Rectal smooth muscle tissue (tissue), 1 donor: ENCODE data around the gene PARS2.

Source experiments
- H3K27ac ChIP-seq: one replicate; pipeline ENCODE4 v1.7.0; 2013; ENCODE audit warnings: low read depth, low read length, inconsistent platforms
- H3K27me3 ChIP-seq: one replicate; pipeline ENCODE4 v1.7.0; 2013; ENCODE audit warnings: low read length; ENCODE audit not compliant: control insufficient read depth, insufficient read depth
- H3K36me3 ChIP-seq: one replicate; pipeline ENCODE4 v1.7.0; 2013; ENCODE audit warnings: low read length; ENCODE audit not compliant: control insufficient read depth, insufficient read depth
- H3K4me1 ChIP-seq: one replicate; pipeline ENCODE4 v1.7.0; 2013; ENCODE audit warnings: low read length; ENCODE audit not compliant: control insufficient read depth, insufficient read depth
- H3K4me3 ChIP-seq: one replicate; pipeline ENCODE4 v1.7.0; 2013; ENCODE audit warnings: low read length
- H3K9ac ChIP-seq: one replicate; pipeline ENCODE4 v1.7.0; 2013; ENCODE audit warnings: low read length

Gene PARS2

GRCh38 chr1:54806931-54807611 is 42.7 kb upstream of the PARS2 start:
- no peaks in the 10 kb centered on the region for H3K4me1 ChIP-seq
- no peak overlapping the region for H3K9ac ChIP-seq

GRCh38 chr1:54805981-54806381 is 41.7 kb upstream of the PARS2 start:
- no peak overlapping the region for H3K9ac ChIP-seq
- H3K27ac ChIP-seq: no peak overlapping the region
- no peaks in the 10 kb centered on the region for H3K27me3 ChIP-seq
- peaks cover 2% of the 10 kb centered on the region for H3K4me1 ChIP-seq
- H3K4me3 ChIP-seq: no peak overlapping the region
- no peaks in the 10 kb centered on the region for H3K36me3 ChIP-seq

More at GRCh38 chr1:54806931-54807611, 42.7 kb upstream of the PARS2 start:
- Histone ChIP-seq H3K27me3 (no peaks in the 10 kb centered on the region), H3K36me3 (no peaks in the 10 kb centered on the region), H3K4me3 (no peak overlapping the region), H3K27ac (no peak overlapping the region)

- no peak overlapping the region for H3K27ac ChIP-seq
- H3K4me1 ChIP-seq: peaks cover 2% of the 10 kb centered on the region
- H3K36me3 ChIP-seq: no peaks in the 10 kb centered on the region
- H3K4me3 ChIP-seq: no peak overlapping the region
- no peak overlapping the region for H3K9ac ChIP-seq
- no peaks in the 10 kb centered on the region for H3K27me3 ChIP-seq
Measured at GRCh38 chr1:54805466-54805865, 41.1 kb upstream of the PARS2 start.

GRCh38 chr1:54804471-54805132 is 40.3 kb upstream of the PARS2 start:
- no peaks in the 10 kb centered on the region for H3K27me3 ChIP-seq
- peaks cover 2% of the 10 kb centered on the region for H3K4me1 ChIP-seq
- H3K27ac ChIP-seq: no peak overlapping the region
- H3K36me3 ChIP-seq: no peaks in the 10 kb centered on the region
- no peak overlapping the region for H3K4me3 ChIP-seq
- H3K9ac ChIP-seq: no peak overlapping the region

GRCh38 chr1:54803761-54804470 is 39.6 kb upstream of the PARS2 start:
- no peak overlapping the region for H3K4me3 ChIP-seq
- H3K27me3 ChIP-seq: no peaks in the 10 kb centered on the region
- no peaks in the 10 kb centered on the region for H3K36me3 ChIP-seq
- H3K4me1 ChIP-seq: peaks cover 2% of the 10 kb centered on the region
- no peak overlapping the region for H3K9ac ChIP-seq
- H3K27ac ChIP-seq: no peak overlapping the region

DNA sequence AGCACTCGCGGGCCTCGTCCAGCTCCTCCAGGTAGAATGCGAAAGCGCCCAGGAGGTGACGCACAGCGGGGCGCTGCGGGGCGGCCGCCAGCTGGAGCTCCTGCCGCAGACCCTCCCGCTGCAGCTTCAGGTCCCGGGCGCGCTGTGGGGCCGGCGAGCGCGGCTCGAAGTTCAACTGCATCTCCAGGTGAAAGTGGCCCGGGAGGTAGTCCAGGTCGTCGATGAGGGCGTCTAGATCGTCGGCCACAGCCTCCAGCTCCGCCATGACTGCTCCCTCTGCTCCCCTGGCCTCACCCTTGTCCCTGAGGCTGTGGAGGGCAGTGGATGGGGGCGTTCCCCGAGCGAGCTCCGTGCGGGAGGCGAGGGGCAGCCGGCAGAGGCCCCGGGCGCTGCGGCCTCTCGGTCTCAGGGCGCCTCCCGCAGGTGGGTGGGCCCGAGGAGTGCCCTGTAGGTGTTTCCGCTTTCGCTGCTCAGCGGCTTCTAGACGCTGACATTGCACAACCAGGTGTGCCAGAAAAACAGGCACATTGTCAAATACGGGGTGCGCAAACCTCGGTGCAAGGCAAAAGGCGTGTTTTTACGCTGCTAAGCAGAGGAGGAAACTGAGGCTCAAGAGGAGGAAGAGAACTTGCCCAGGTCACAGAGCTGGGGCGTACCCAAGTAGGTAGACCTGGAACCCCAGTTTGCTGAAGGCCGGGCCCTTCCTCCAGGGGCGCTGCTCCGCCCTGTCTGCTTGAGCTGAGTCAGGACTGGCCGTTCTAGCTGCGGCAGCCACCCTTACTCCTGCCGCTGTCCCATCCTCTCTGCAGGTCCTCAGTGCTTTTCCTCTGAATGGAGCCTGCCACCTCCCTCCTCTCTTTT is 36.8 kb upstream of the PARS2 start, which contains the start of gene TTC22:
Gene TTC22 (minus strand): TSS at position 425 of the 861 bp plus-strand sequence. CDS start 160 bp downstream, at position 265.
- Histone ChIP-seq H3K36me3 (no peaks in the 10 kb centered on the region), H3K27me3 (no peaks in the 10 kb centered on the region), H3K27ac (peak within 1 kb of the TSS; percentile 28), H3K4me1 (peaks cover 2% of the 10 kb centered on the region), H3K9ac (peak within 1 kb of the TSS; percentile 44), H3K4me3 (peak within 1 kb of the TSS; percentile 79)

DNA sequence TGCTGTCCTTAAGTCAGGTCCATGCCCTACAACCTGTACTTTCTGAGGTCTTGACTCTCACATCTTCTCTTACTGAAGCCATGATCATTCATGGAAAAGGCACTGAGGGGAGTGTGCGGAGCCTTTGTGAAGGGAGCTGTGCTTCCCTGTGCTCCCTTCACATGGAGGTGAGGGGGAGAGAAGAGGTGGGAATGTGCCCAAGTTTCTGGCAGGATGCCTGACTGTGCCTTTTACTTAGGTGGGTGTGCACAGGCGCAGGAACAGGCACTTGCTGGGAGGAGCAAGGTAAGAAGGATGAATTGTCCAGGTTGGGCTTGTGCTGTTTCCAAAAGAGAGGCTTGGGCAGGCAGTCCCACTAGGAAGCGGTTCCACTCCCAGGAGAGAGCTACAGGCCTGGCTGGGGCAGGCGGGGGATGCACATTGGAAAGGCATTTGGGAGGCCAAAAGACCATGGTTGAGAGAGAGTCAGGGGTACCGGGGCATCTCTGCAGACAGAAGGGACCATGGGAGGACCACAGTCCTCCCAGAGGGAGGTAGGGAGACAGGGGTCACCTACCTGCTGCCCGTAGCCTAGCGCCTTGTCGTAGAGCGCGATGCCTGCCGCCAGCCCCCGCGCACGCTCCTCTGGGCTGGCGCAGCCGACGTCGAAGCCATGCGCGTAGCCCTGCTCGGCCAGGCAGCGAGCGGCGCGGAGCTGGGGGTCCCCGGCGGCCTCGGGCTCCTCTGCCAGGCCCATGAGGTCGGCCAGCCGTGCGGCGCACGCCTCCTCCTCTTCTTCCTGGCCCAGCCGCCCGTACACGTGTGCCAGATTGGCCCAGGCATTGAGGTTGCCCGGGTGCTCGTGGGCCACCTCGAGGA is 35.9 kb upstream of the PARS2 start:
- H3K36me3 ChIP-seq: no peaks in the 10 kb centered on the region
- H3K9ac ChIP-seq: peak overlapping the region; percentile 44
- peak overlapping the region; percentile 79 for H3K4me3 ChIP-seq
- peaks cover 2% of the 10 kb centered on the region for H3K4me1 ChIP-seq
- no peaks in the 10 kb centered on the region for H3K27me3 ChIP-seq
- peak overlapping the region; percentile 28 for H3K27ac ChIP-seq

DNA sequence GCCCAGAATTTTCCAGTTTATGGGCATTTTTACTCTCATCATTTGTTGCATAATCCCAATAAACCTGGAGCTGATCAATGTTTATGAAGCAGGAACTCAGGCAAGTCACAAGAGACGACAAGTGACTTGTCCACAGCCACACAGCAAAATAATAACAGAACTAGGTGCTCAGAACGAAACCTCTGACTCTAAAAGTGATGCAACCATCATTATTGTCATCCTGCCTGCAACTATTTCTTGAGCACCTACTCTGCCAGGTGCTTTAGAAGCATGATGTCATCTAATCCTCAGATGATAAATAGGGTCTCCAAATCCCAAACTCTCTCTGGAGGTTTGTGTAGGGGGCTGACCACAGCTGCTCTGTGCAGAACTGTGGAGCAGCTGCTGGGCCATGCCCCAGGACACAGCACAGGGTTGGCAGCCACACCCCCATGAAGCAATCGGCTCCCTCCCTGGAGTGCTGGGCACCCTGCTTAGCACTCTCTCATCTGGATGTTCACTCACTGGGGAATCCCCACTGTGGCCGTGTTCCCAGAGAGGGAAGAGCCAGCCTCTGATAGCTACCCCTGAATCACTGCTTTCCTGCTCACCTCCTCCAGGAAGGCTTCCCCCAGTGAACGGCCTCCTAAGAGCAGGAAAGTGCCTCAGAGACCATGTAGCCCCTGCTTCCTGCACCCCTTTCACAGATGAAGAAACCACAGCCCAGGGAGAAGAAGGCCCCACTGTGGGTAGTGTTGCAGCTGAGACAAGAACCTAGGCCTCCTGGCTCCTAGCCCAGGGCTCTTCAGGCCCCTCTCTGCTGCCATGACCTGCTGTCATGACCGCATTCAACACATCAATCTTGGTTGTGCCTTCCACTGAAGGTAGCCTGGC is 34.7 kb upstream of the PARS2 start:
- no peaks in the 10 kb centered on the region for H3K36me3 ChIP-seq
- H3K4me1 ChIP-seq: peaks cover 2% of the 10 kb centered on the region
- H3K4me3 ChIP-seq: peak overlapping the region; percentile 79
- H3K27ac ChIP-seq: no peak overlapping the region
- no peak overlapping the region for H3K9ac ChIP-seq
- H3K27me3 ChIP-seq: no peaks in the 10 kb centered on the region

- Histone ChIP-seq H3K9ac (no peak overlapping the region), H3K27ac (no peak overlapping the region), H3K4me1 (peaks cover 2% of the 10 kb centered on the region), H3K4me3 (no peak overlapping the region), H3K27me3 (no peaks in the 10 kb centered on the region), H3K36me3 (no peaks in the 10 kb centered on the region)
Measured at GRCh38 chr1:54798206-54798605, 33.9 kb upstream of the PARS2 start.

DNA sequence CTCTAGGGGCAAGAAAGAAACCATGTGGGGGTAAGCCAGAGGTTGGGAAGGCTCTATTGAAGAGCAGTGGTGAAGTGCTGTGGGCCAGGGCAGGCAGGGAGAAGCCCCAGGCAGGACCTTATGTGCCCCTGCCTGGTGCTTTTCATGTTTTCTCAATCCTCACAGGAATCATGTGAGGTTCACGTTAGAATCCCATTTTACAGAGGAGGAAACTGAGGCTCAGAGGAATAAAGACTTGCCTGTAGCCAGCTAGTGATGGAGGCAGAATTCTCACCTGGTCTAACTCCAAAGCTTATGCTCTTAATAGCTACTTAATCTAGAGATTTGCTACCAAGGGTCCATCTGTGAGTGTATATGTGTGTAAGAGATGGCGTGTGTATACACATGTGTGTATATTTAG is 32.6 kb upstream of the PARS2 start:
- Histone ChIP-seq H3K9ac (no peak overlapping the region), H3K36me3 (no peaks in the 10 kb centered on the region), H3K27me3 (no peaks in the 10 kb centered on the region), H3K4me1 (peaks cover 5% of the 10 kb centered on the region), H3K27ac (no peak overlapping the region), H3K4me3 (no peak overlapping the region)
